Stimulated activated CD8-positive, alpha-beta memory T cell treated with anti-CD3 and anti-CD28 coated beads, Interleukin-7, amount 100 ng/mL, for 24 hours (primary cell): Measurements from ENCODE around the gene TMEM95.

Source experiments
- DNase-seq: peaks from one replicate; pipeline ENCODE4 v3.0.0-alpha.2; 2020; ENCODE audit warnings: low read depth

TMEM95 gene

GRCh38 chr17:7379134-7379533, 24.2 kb downstream of the TMEM95 start:
- DNase-seq, result no peak

GRCh38 chr17:7380321-7380720, 25.4 kb downstream of the TMEM95 start:
- DNase-seq, result no peak

GRCh38 chr17:7380855-7381683, 26.1 kb downstream of the TMEM95 start, which contains the start of gene TNK1:
Gene TNK1, plus strand, starts transcription at chr17:7381089. Its CDS starts 1,838 bp downstream, at chr17:7382927.
- DNase-seq, result no peak

- DNase-seq, result no peak
These were observed 27.9 kb downstream of the TMEM95 start for GRCh38 chr17:7382901-7383300.

- DNase-seq, result no peak
These were observed 28.4 kb downstream of the TMEM95 start for GRCh38 chr17:7383371-7383741.

- DNase-seq, result peak; percentile 36
These were observed 29.0 kb downstream of the TMEM95 start for GRCh38 chr17:7383742-7384488.

- no peak for DNase-seq
These were observed 29.6 kb downstream of the TMEM95 start for GRCh38 chr17:7384489-7385081.

- no peak for DNase-seq
These were observed 33.9 kb downstream of the TMEM95 start for GRCh38 chr17:7388856-7389255.

- DNase-seq, result no peak
These were observed 35.3 kb downstream of the TMEM95 start for GRCh38 chr17:7389924-7390910.

- no peak for DNase-seq
These were observed 36.4 kb downstream of the TMEM95 start for GRCh38 chr17:7391307-7391706.

GRCh38 chr17:7392696-7393612, 38.0 kb downstream of the TMEM95 start:
- no peak for DNase-seq

- peak; percentile 32 for DNase-seq
These were observed 38.9 kb downstream of the TMEM95 start for GRCh38 chr17:7393613-7394451.

- DNase-seq, result peak; percentile 69
These were observed 39.7 kb downstream of the TMEM95 start, which contains the start of gene PLSCR3 for GRCh38 chr17:7394452-7395191. Gene PLSCR3, minus strand, starts transcription at chr17:7394525. Its CDS starts 415 bp downstream, at chr17:7394110.

GRCh38 chr17:7396147-7396546, 41.2 kb downstream of the TMEM95 start:
- no peak for DNase-seq

GRCh38 chr17:7398612-7399011, 43.7 kb downstream of the TMEM95 start:
- no peak for DNase-seq

- DNase-seq, result no peak
These were observed 48.2 kb downstream of the TMEM95 start for GRCh38 chr17:7403043-7403726.

GRCh38 chr17:7403727-7403976, 48.7 kb downstream of the TMEM95 start:
- no peak for DNase-seq

GRCh38 chr17:7403977-7404736, 49.2 kb downstream of the TMEM95 start, which contains the start of gene TMEM256:
Gene TMEM256, minus strand, starts transcription at chr17:7404097. Its CDS starts 13 bp downstream, at chr17:7404084.
- DNase-seq, result peak; percentile 92
